SJSA1 (cell line): ENCODE data around the gene SERP2. TPM values are rescaled to one million over a fixed set of nuclear protein-coding genes. Genes with fewer than 3 reads are reported as not detected.
"Not testable (repeated sequence)": the region's sequence is repeated elsewhere in the genome, so short reads cannot be mapped to it uniquely, and the experiment has no call there.

ENCODE experiments used
- DNase-seq, 2 experiments: peaks; one replicate each; pipeline ENCODE4 v3.0.0-alpha.2; 2015 to 2020; ENCODE audit warnings: low spot score in 2 of 2, low read depth in 1 of 2
- H3K27ac ChIP-seq: fragments of 250-450 bp; sonication (Bioruptor Pico); 2 replicates; pipeline ENCODE4 v1.5.1; 2020; ENCODE audit warnings: mild to moderate bottlenecking, moderate library complexity
- H3K27me3 ChIP-seq: fragments of 250-450 bp; sonication (Bioruptor Pico); replicated peaks from 2 replicates; pipeline ENCODE4 v1.5.1; 2020; ENCODE audit warnings: mild to moderate bottlenecking, moderate library complexity
- H3K36me3 ChIP-seq: fragments of 250-450 bp; sonication (Bioruptor Pico); 2 replicates; pipeline ENCODE4 v1.5.1; 2020; ENCODE audit warnings: mild to moderate bottlenecking
- H3K4me1 ChIP-seq: fragments of 250-450 bp; sonication (Bioruptor Pico); replicated peaks from 2 replicates; pipeline ENCODE4 v1.6.1; 2021; ENCODE audit warnings: mild to moderate bottlenecking
- H3K4me3 ChIP-seq: fragments of 250-450 bp; sonication (Bioruptor Pico); 2 replicates; pipeline ENCODE4 v1.5.1; 2020; ENCODE audit warnings: mild to moderate bottlenecking
- H3K9me3 ChIP-seq: fragments of 250-450 bp; sonication (Bioruptor Pico); replicated peaks from 2 replicates; pipeline ENCODE4 v1.5.1; 2020; ENCODE audit warnings: mild to moderate bottlenecking
- total RNA-seq: library from RNA; depleted of rRNA; stranded (reverse); fragments of >200 nt; shearing (Covaris generic); gene quantifications from 2 replicates; pipeline ENCODE4 v1.2.3, GENCODE V29; 2014; rRNA removed

Gene SERP2
- total RNA-seq, result not detected in 2 replicates

- Histone ChIP-seq H3K27ac (no peak within 1 kb of the TSS), H3K36me3 (no peaks in the 10 kb centered on the region), H3K4me1 (peaks cover 14% of the 10 kb centered on the region), H3K4me3 (no peak within 1 kb of the TSS), H3K9me3 (no peaks in the 10 kb centered on the region), H3K27me3 (no peaks in the 10 kb centered on the region)
- DNase-seq, result no peak
Measured at GRCh38 chr13:44373601-44374347, at the start of gene SERP2. TSS of gene SERP2 (plus strand) at chr13:44373824. CDS start at chr13:44374026, 202 bp downstream.

- H3K36me3 ChIP-seq, result no peaks in the 10 kb centered on the region
- peaks cover 18% of the 10 kb centered on the region for H3K4me1 ChIP-seq
- H3K4me3 ChIP-seq, result no peak overlapping the region
- 0 out of 2 replicates have a peak, but pooled peaks cover 3% of the 10 kb centered on the region for H3K9me3 ChIP-seq
- H3K27ac ChIP-seq, result no peak overlapping the region
- DNase-seq, result no peak
- no peaks in the 10 kb centered on the region for H3K27me3 ChIP-seq
Measured at GRCh38 chr13:44326961-44327360, 46.7 kb upstream of the SERP2 start.

GRCh38 chr13:44329041-44329440 is 44.6 kb upstream of the SERP2 start:
- H3K36me3 ChIP-seq, H3K9me3 ChIP-seq, DNase-seq, H3K27ac ChIP-seq, H3K27me3 ChIP-seq, H3K4me3 ChIP-seq: not testable (repeated sequence)
- peaks cover 29% of the 10 kb centered on the region for H3K4me1 ChIP-seq

GRCh38 chr13:44329909-44330545 is 43.6 kb upstream of the SERP2 start:
- no peaks in the 10 kb centered on the region for H3K27me3 ChIP-seq
- no peaks in the 10 kb centered on the region for H3K9me3 ChIP-seq
- no peaks in the 10 kb centered on the region for H3K36me3 ChIP-seq
- H3K4me1 ChIP-seq, result peaks cover 29% of the 10 kb centered on the region
- H3K27ac ChIP-seq, result no peak overlapping the region
- no peak overlapping the region for H3K4me3 ChIP-seq
- DNase-seq, result no peak

GRCh38 chr13:44331446-44331845 is 42.2 kb upstream of the SERP2 start:
- H3K4me3 ChIP-seq, result no peak overlapping the region
- H3K9me3 ChIP-seq, result no peaks in the 10 kb centered on the region
- H3K27ac ChIP-seq, result no peak overlapping the region
- H3K36me3 ChIP-seq, result no peaks in the 10 kb centered on the region
- H3K27me3 ChIP-seq, result no peaks in the 10 kb centered on the region
- peaks cover 26% of the 10 kb centered on the region for H3K4me1 ChIP-seq
- DNase-seq, result no peak

- Histone ChIP-seq H3K36me3 (no peaks in the 10 kb centered on the region), H3K4me1 (peaks cover 20% of the 10 kb centered on the region), H3K4me3 (no peak overlapping the region), H3K27me3 (no peaks in the 10 kb centered on the region), H3K9me3 (no peaks in the 10 kb centered on the region), H3K27ac (no peak overlapping the region)
- peak; percentile 73 to 75 for DNase-seq
Measured at GRCh38 chr13:44331912-44332851, 41.4 kb upstream of the SERP2 start.

- peaks cover 20% of the 10 kb centered on the region for H3K4me1 ChIP-seq
- no peak overlapping the region for H3K27ac ChIP-seq
- H3K27me3 ChIP-seq, result no peaks in the 10 kb centered on the region
- no peaks in the 10 kb centered on the region for H3K9me3 ChIP-seq
- no peak overlapping the region for H3K4me3 ChIP-seq
- DNase-seq, result no peak
- no peaks in the 10 kb centered on the region for H3K36me3 ChIP-seq
Measured at GRCh38 chr13:44333950-44334655, 39.5 kb upstream of the SERP2 start.

GRCh38 chr13:44334751-44335150 is 38.9 kb upstream of the SERP2 start:
- Histone ChIP-seq H3K9me3 (no peaks in the 10 kb centered on the region), H3K36me3 (no peaks in the 10 kb centered on the region), H3K4me3 (no peak overlapping the region), H3K27me3 (no peaks in the 10 kb centered on the region), H3K27ac (no peak overlapping the region), H3K4me1 (peaks cover 20% of the 10 kb centered on the region)
- no peak for DNase-seq

GRCh38 chr13:44336934-44337333 is 36.7 kb upstream of the SERP2 start:
- Histone ChIP-seq H3K36me3 (no peaks in the 10 kb centered on the region), H3K4me3 (no peak overlapping the region), H3K27ac (no peak overlapping the region), H3K27me3 (no peaks in the 10 kb centered on the region), H3K9me3 (no peaks in the 10 kb centered on the region), H3K4me1 (peaks cover 12% of the 10 kb centered on the region)
- DNase-seq, result no peak

- DNase-seq, result no peak
- Histone ChIP-seq H3K4me1 (peaks cover 5% of the 10 kb centered on the region), H3K36me3 (no peaks in the 10 kb centered on the region), H3K4me3 (no peak overlapping the region), H3K27ac (no peak overlapping the region), H3K27me3 (no peaks in the 10 kb centered on the region), H3K9me3 (no peaks in the 10 kb centered on the region)
Measured at GRCh38 chr13:44337581-44337980, 36.0 kb upstream of the SERP2 start.

GRCh38 chr13:44340508-44340907 is 33.1 kb upstream of the SERP2 start:
- Histone ChIP-seq H3K36me3 (no peaks in the 10 kb centered on the region), H3K27me3 (no peaks in the 10 kb centered on the region), H3K4me1 (no peaks in the 10 kb centered on the region), H3K27ac (no peak overlapping the region), H3K4me3 (no peak overlapping the region), H3K9me3 (no peaks in the 10 kb centered on the region)
- no peak for DNase-seq

- Histone ChIP-seq H3K27me3 (no peaks in the 10 kb centered on the region), H3K4me1 (no peaks in the 10 kb centered on the region), H3K4me3 (no peak overlapping the region), H3K27ac (no peak overlapping the region), H3K36me3 (no peaks in the 10 kb centered on the region), H3K9me3 (no peaks in the 10 kb centered on the region)
- no peak for DNase-seq
Measured at GRCh38 chr13:44342741-44343140, 30.9 kb upstream of the SERP2 start.

GRCh38 chr13:44346534-44346933 is 27.1 kb upstream of the SERP2 start:
- Histone ChIP-seq H3K4me1 (no peaks in the 10 kb centered on the region), H3K4me3 (no peak overlapping the region), H3K36me3 (no peaks in the 10 kb centered on the region), H3K9me3 (no peaks in the 10 kb centered on the region), H3K27me3 (no peaks in the 10 kb centered on the region), H3K27ac (no peak overlapping the region)
- DNase-seq, result no peak
